Ramos (cell line): Measurements from ENCODE around the gene FTCDNL1.

Experiments
- in situ Hi-C: fragments of 300-500 bp; cut with MboI; formaldehyde crosslinking; loops from one replicate; pipeline ENCODE4 v1.14.3; 2022; ENCODE audit warnings: low sequenced_read_pairs; ENCODE audit not compliant: unreplicated experiment

Gene FTCDNL1

GRCh38 chr2:199847181-199847864 is 3.7 kb downstream of the FTCDNL1 start:
- in situ Hi-C loops = no loop called here

- in situ Hi-C loops = no loop called here
Observed at GRCh38 chr2:199842631-199843395, 8.2 kb downstream of the FTCDNL1 start.

DNA sequence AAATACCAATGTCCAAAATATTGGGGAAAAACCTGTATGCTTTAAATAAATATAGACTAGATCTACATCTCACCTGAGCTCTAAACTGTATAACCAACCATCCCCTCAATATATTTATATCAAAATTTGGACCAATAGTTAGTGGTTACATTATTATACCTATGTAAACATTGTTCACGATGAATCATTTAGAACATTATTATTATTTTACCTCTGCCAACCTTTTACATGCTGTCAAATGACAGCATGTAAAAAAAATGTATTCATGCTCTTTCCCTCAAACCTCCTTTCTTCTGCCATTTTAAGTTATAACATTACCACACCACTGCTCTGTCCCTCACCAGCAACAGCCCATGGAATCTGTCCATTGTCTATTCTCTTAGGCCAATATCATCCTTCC is 9.6 kb downstream of the FTCDNL1 start:
- in situ Hi-C loops = no loop called here

- in situ Hi-C loops = no loop called here
Observed at GRCh38 chr2:199838399-199838798, 12.6 kb downstream of the FTCDNL1 start.

- in situ Hi-C loops = no loop called here
Observed at GRCh38 chr2:199836943-199837342, 14.0 kb downstream of the FTCDNL1 start.

DNA sequence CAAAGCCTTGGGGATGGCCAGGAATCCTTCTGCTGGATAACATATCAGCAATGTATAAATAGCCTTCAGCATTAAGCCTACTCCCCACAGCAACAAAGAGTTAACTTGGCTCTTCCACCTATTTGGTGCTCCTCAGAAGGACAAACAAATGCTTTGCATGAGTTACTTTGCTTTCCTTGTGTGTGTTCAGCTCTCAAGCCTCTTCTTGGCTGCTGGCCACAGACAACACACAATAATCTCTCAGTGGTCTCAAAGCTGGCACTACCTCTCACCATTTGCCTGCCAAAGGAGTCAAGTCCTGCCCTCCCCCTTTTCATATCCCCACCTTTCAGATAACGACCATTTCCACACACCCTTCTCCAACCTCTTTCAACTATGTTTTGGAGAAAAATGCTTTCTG is 17.5 kb downstream of the FTCDNL1 start:
- in situ Hi-C loops = no loop called here

- in situ Hi-C loops = no loop called here
Observed at GRCh38 chr2:199830531-199830930, 20.5 kb downstream of the FTCDNL1 start.

GRCh38 chr2:199829628-199830027 is 21.4 kb downstream of the FTCDNL1 start:
- in situ Hi-C loops = no loop called here

DNA sequence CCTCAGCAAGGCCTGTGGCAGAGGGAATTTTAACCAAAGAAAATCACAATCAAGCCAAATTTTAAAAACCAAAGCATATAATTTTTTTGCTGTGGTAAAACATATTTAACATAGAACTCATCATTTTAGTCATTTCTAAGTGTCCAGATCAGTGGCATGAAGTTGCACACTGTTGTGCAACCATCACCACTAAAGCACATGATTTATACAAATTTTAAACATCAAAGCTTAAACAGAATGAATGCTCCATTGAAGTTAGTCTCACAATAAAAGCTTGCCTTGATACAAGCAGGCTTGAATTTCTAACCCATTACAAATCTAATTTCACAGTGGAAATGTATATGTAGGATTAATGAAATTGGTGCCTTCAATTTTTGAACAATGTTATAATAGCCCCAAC is 31.2 kb downstream of the FTCDNL1 start:
- in situ Hi-C loops = no loop called here

- in situ Hi-C loops = no loop called here
Observed at GRCh38 chr2:199818754-199819153, 32.2 kb downstream of the FTCDNL1 start.

DNA sequence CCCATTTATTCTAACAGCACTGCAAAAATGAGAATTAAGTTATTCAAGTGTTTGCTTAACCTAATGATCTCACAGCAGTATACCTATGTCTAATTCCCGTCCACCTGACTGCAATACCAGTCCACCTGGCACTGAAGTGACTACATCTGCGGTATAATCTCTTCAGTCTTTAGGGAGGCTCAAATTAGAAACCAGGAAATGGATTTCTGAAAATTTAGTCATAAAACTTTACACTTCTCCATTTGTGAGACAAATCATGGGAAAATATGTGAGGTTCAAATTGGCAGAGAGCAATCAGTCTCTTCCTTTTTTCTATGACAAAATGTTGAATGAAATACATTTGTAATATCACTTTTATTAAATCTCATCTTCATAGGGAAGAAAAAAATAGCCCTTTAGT is 33.0 kb downstream of the FTCDNL1 start:
- in situ Hi-C loops = no loop called here

GRCh38 chr2:199814817-199815211 is 36.2 kb downstream of the FTCDNL1 start:
- in situ Hi-C loops = no loop called here

DNA sequence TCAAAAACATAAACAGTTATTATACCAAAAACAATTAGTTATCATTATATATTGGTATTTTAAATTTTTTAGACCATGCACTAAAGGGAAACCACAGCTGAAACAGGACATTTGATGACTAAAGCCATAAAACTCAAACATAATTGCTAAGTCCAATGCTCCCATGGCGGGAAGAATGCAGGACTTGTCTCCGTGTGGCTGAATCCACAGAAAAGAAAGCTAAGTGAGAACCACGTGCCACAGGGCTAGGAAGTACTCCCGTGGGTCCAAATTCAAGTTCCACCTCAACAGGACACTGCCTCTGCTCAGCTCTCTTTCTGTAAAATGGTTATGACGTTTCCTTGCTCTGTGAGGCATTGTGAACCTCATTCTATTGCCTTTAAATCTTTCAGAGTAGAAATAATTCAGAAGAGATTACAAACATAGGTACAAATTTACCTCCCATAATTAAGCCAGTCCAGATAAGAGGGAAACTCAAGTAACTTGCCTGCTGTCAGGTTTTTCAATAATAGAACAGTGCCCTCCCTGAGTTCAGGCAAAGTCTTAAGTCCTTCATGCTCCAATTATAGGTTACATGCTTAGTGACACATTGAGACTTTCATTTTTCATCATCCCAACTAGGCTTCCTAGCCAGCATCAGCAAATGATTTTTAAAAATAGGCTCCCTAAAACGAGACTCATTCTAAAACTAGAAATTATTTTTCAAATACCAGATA is 36.7 kb downstream of the FTCDNL1 start:
- in situ Hi-C loops = no loop called here

DNA sequence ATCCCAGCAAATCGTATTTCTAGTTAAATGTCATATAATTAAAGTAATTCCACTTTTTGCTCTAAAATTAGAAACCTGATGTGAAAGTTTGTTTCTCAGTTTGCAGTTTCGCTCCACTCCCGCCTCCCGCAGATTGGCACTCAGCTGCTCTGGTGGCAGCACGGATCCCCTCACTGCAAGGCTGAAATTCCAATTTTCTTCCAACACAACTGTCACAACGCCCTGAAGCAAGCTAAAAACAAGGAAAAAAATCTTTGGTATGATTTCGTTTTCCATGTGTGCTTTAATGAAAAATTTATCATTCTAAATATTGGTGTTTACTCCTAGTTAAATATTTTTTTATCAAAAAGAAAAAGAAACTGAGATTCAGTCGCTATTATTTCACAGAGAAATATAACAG is 38.5 kb downstream of the FTCDNL1 start:
- in situ Hi-C loops = no loop called here

DNA sequence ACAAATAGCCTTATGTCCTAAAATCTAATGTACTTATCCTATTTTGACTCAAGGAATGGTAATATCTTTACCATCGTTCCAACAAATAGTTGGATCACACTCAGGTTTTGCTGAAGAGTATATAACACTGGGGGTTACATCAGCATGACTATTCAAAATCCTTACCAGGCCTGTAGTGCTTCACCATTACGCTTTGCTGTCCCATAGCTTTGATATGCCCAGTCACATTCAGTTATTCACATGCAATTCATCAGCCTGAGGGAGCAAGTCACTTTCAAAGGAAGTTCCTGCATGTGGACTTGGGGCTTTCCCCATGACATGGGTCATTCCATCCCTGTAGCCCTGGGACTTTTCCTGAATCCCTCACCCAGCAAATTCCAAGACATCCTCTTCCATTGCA is 39.6 kb downstream of the FTCDNL1 start:
- in situ Hi-C loops = no loop called here

- in situ Hi-C loops = no loop called here
Observed at GRCh38 chr2:199810422-199811171, 40.4 kb downstream of the FTCDNL1 start.

- in situ Hi-C loops = no loop called here
Observed at GRCh38 chr2:199807966-199808365, 43.0 kb downstream of the FTCDNL1 start.

DNA sequence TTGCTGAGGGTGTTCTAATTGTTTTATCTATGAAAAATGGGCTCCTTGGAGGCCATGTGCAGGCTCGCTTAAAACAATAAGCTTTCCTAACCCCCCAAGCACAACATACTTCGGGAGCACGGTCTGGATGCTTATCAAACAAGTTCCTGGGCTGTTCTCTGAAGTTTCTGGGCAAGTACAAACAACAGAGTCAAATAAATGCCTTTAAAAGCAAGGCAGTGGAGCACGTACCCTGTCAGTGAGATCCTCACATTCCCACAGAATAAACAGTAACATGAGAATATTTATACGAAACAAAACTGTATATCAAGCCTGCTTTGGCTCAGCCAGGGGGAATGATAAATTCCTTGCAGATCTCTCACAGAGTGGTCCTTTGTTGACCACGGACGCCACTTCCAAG is 44.8 kb downstream of the FTCDNL1 start:
- in situ Hi-C loops = no loop called here

- in situ Hi-C loops = no loop called here
Observed at GRCh38 chr2:199804831-199805230, 46.2 kb downstream of the FTCDNL1 start.

GRCh38 chr2:199798831-199799580 is 52.0 kb downstream of the FTCDNL1 start:
- in situ Hi-C loops = no loop called here
